HTR-8/SVneo (cell line): ENCODE measurements around the gene RPS6KL1.
A peak's percentile ranks its signal among the peaks of the same experiment; 100 is the strongest.

ENCODE experiments used
- DNase-seq: peaks from one replicate; pipeline ENCODE4 v3.0.0; 2011; ENCODE audit warnings: low spot score, mixed read lengths; ENCODE audit not compliant: insufficient read length
- FAIRE-seq: peaks from 2 replicates; lab custom pipeline; 2011; peaks lifted over from hg19 to GRCh38; lab: Jason Lieb, UNC

RPS6KL1 gene

GRCh38 chr14:74897642-74898041 is 25.4 kb downstream of the RPS6KL1 start:
- DNase-seq (no peak), FAIRE-seq (peak; percentile 92)

GRCh38 chr14:74896400-74896799 is 26.7 kb downstream of the RPS6KL1 start:
- FAIRE-seq (no peak), DNase-seq (no peak)

GRCh38 chr14:74893614-74894091 is 29.4 kb downstream of the RPS6KL1 start:
- FAIRE-seq: peak; percentile 51
- DNase-seq: no peak

GRCh38 chr14:74892745-74893144 is 30.3 kb downstream of the RPS6KL1 start:
- FAIRE-seq: peak; percentile 69
- no peak for DNase-seq

- DNase-seq: no peak
- peak; percentile 33 for FAIRE-seq
These were observed 31.2 kb downstream of the RPS6KL1 start for GRCh38 chr14:74891870-74892269.

- peak; percentile 60 for FAIRE-seq
These were observed 32.8 kb downstream of the RPS6KL1 start for GRCh38 chr14:74890262-74890661.

GRCh38 chr14:74888164-74889158 is 34.6 kb downstream of the RPS6KL1 start:
- no peak for FAIRE-seq
- DNase-seq: no peak

More at GRCh38 chr14:74890262-74890661, 32.8 kb downstream of the RPS6KL1 start:
- no peak for DNase-seq

GRCh38 chr14:74886001-74886400 is 37.1 kb downstream of the RPS6KL1 start:
- no peak for DNase-seq
- FAIRE-seq: peak; percentile 38

- DNase-seq (no peak), FAIRE-seq (no peak)
These were observed 40.7 kb downstream of the RPS6KL1 start for GRCh38 chr14:74882103-74882920.

- FAIRE-seq (peak; percentile 99), DNase-seq (peak; percentile 100)
These were observed 41.5 kb downstream of the RPS6KL1 start, which contains the start of gene DLST for GRCh38 chr14:74881431-74882102. TSS of gene DLST (plus strand) at chr14:74881916. CDS start at chr14:74881954, 38 bp downstream.

- DNase-seq (no peak), FAIRE-seq (no peak)
These were observed 43.5 kb downstream of the RPS6KL1 start for GRCh38 chr14:74879427-74880182.

- DNase-seq (no peak), FAIRE-seq (peak; percentile 81)
These were observed 46.8 kb downstream of the RPS6KL1 start, which contains the start of gene PROX2 for GRCh38 chr14:74875941-74876913. TSS of gene PROX2 (minus strand) at chr14:74876145. CDS start at chr14:74863834, 12,311 bp downstream.

GRCh38 chr14:74875204-74875603 is 47.9 kb downstream of the RPS6KL1 start:
- FAIRE-seq (peak; percentile 71), DNase-seq (no peak)

- DNase-seq (no peak), FAIRE-seq (no peak)
These were observed 51.2 kb downstream of the RPS6KL1 start for GRCh38 chr14:74871819-74872218.

GRCh38 chr14:74868739-74869138 is 54.3 kb downstream of the RPS6KL1 start:
- FAIRE-seq: no peak
- no peak for DNase-seq

- no peak for FAIRE-seq
- no peak for DNase-seq
These were observed 55.4 kb downstream of the RPS6KL1 start for GRCh38 chr14:74867673-74868072.

- peak; percentile 71 for FAIRE-seq
- DNase-seq: no peak
These were observed 56.2 kb downstream of the RPS6KL1 start for GRCh38 chr14:74866708-74867389.
